ENCODE measurements around the gene CTDSPL. TPM values are rescaled to one million over a fixed set of nuclear protein-coding genes. Genes with fewer than 3 reads are reported as not detected.
A peak's percentile ranks its signal among the peaks of the same experiment; 100 is the strongest.

CTDSPL gene
- total and polyA plus RNA-seq, 10 of the 15 experiments (the other 5 are each of a cell fraction or from before 2014, with no cell fraction given): 0.05 to 0.51 (median 0.18) TPM; not detected in 6

- TF ChIP-seq CTCF (IDR thresholded peaks at IDR 0.05 in 2 of 3, conservative IDR thresholded peaks at IDR 0.05 in 1 of 3; ENCODE audit: control insufficient read depth in 2 of 3, extremely low read depth in 1 of 3, insufficient read depth in 1 of 3, low read depth in 3 of 3, low read length in 3 of 3) (peak in 2 of 3 experiments; percentile 9 to 20; a peak in 2 of 6 replicates), RAD21 (IDR thresholded peaks at IDR 0.05; ENCODE audit: insufficient read depth, low read depth, low read length) (0 out of 2 replicates have a peak, but pooled peaks have one; percentile 6), NKRF (conservative IDR thresholded peaks at IDR 0.05) (no peak), KAT2A (conservative IDR thresholded peaks at IDR 0.05; ENCODE audit: control insufficient read depth, low read depth, low read length) (no peak), ESRRA (IDR thresholded peaks at IDR 0.05; ENCODE audit: low read length) (no peak)
- SMC1A ChIA-PET (ENCODE audit: uncharacterized antibody, unreplicated experiment): interaction anchor here (1.0 to 2.1 kb wide), 2 partner anchors 10 to 101 kb away, joined by 3 to 8 read pairs; no protein-coding TSS in a partner anchor
- BruUV-seq (replicated peaks): no TSS peak
- no peaks in the 10 kb centered on the region for H3K9me3 ChIP-seq (replicated peaks; ENCODE audit: control insufficient read depth, insufficient read depth, low read length)
- 0% methylated on average over 1 of the region's 1 CpG for WGBS (ENCODE audit: insufficient coverage, insufficient replicate concordance, low lambda C conversion rate, missing lambda C conversion rate)
- H3K4me3 ChIP-seq: no peak overlapping the region
- RAD21 ChIA-PET (ENCODE audit: unreplicated experiment): no interaction called here
- H3K27ac ChIP-seq (ENCODE audit: control insufficient read depth, insufficient read depth): no peak overlapping the region
- no peaks in the 10 kb centered on the region for H3K4me1 ChIP-seq (ENCODE audit: control insufficient read depth, insufficient read depth, low read length)
- no peaks in the 10 kb centered on the region for H3K79me2 ChIP-seq (ENCODE audit: control insufficient read depth, insufficient read depth, low read length)
- intact Hi-C loops (cut with micrococcal nuclease; ENCODE audit: unreplicated experiment) (no loop called here), in situ Hi-C loops (cut with MboI) (no loop called here)
- FAIRE-seq (peak; percentile 66), ATAC-seq (no peak), DNase-seq (ENCODE audit: low read depth, low spot score) (no peak)
- H3K27me3 ChIP-seq (replicated peaks in 1 of 2; ENCODE audit: control insufficient read depth in 2 of 2, insufficient read depth in 2 of 2, low read length in 1 of 2): peaks cover 7 to 12% of the 10 kb centered on the region in 2 experiments; a peak in 3 of 4 replicates
- no peaks in the 10 kb centered on the region for H4K20me1 ChIP-seq (ENCODE audit: control insufficient read depth, insufficient read depth)
- H3K9ac ChIP-seq (ENCODE audit: control insufficient read depth, insufficient read depth, low read length): no peak overlapping the region
- H3K36me3 ChIP-seq (ENCODE audit: control insufficient read depth in 2 of 2, insufficient read depth in 2 of 2, low read length in 1 of 2): no peaks in the 10 kb centered on the region
- CTCF ChIA-PET: interaction anchor here (1.0 to 4.8 kb wide), 4 partner anchors 9 to 99 kb away, joined by 4 to 22 read pairs (median 4); no protein-coding TSS in a partner anchor
- no peak overlapping the region for H2AFZ ChIP-seq (ENCODE audit: control insufficient read depth, low read depth, low read length)
- no peak overlapping the region for H3K4me2 ChIP-seq (ENCODE audit: control insufficient read depth, insufficient read depth)
- POLR2A ChIA-PET: no interaction called here
These were observed 3.2 kb downstream of the CTDSPL start for GRCh38 chr3:37864904-37865303.

All from GM12878 (cell line).